Measurements from ENCODE around the gene ZNF688. TPM values are rescaled to one million over a fixed set of nuclear protein-coding genes. Genes with fewer than 3 reads are reported as not detected.

Gene ZNF688
- total RNA-seq, 1 experiment from 2014 or later, result 11.8 TPM

- Mint-ChIP-seq H3K27ac (ENCODE audit: unreplicated experiment) (peak overlapping the region; percentile 79), H3K4me3 (ENCODE audit: low read depth, unreplicated experiment) (peak overlapping the region; percentile 89), H3K27me3 (ENCODE audit: unreplicated experiment) (peaks cover 11% of the 10 kb centered on the region), H3K36me3 (ENCODE audit: insufficient read depth, unreplicated experiment) (peaks cover 34% of the 10 kb centered on the region), H3K4me1 (ENCODE audit: low read depth, unreplicated experiment) (peaks cover 30% of the 10 kb centered on the region), H3K9me3 (ENCODE audit: low read depth, unreplicated experiment) (no peaks in the 10 kb centered on the region)
- intact Hi-C loops (cut with micrococcal nuclease; ENCODE audit: unreplicated experiment), result no loop called here
- no peak for TF ChIP-seq CTCF (IDR thresholded peaks at IDR 0.05; ENCODE audit: unreplicated experiment)
- peak; percentile 65 for DNase-seq
- no TSS peak for BruUV-seq (replicated peaks)
- CTCF ChIA-PET, result interaction anchor here (1.0 to 2.1 kb wide), 4 partner anchors 9 to 153 kb away, joined by 3 to 12 read pairs (median 7); partner anchors contain the start of genes DCTPP1 and ZNF688
These were observed 9.5 kb downstream of the ZNF688 start for GRCh38 chr16:30562021-30562420.

GRCh38 chr16:30561089-30561816 is 10.3 kb downstream of the ZNF688 start:
- Mint-ChIP-seq H3K4me1 (ENCODE audit: low read depth, unreplicated experiment) (peaks cover 22% of the 10 kb centered on the region), H3K9me3 (ENCODE audit: low read depth, unreplicated experiment) (no peaks in the 10 kb centered on the region), H3K4me3 (ENCODE audit: low read depth, unreplicated experiment) (peak overlapping the region; percentile 89), H3K36me3 (ENCODE audit: insufficient read depth, unreplicated experiment) (peaks cover 40% of the 10 kb centered on the region), H3K27ac (ENCODE audit: unreplicated experiment) (peak overlapping the region; percentile 79), H3K27me3 (ENCODE audit: unreplicated experiment) (peaks cover 7% of the 10 kb centered on the region)
- CTCF ChIA-PET, result interaction anchor here (0.6 to 2.1 kb wide), 6 partner anchors 10 to 152 kb away, joined by 3 to 12 read pairs (median 3); partner anchors contain the start of genes DCTPP1 and ZNF688
- intact Hi-C loops (cut with micrococcal nuclease; ENCODE audit: unreplicated experiment), result no loop called here
- DNase-seq, result peak; percentile 59
- BruUV-seq (replicated peaks), result no TSS peak
- TF ChIP-seq CTCF (IDR thresholded peaks at IDR 0.05; ENCODE audit: unreplicated experiment), result no peak

GRCh38 chr16:30559690-30560089 is 11.8 kb downstream of the ZNF688 start:
- H3K9me3 Mint-ChIP-seq (ENCODE audit: low read depth, unreplicated experiment), result no peaks in the 10 kb centered on the region
- intact Hi-C loops (cut with micrococcal nuclease; ENCODE audit: unreplicated experiment), result no loop called here
- TF ChIP-seq CTCF (IDR thresholded peaks at IDR 0.05; ENCODE audit: unreplicated experiment), result no peak
- no TSS peak for BruUV-seq (replicated peaks)
- no peak for DNase-seq
- CTCF ChIA-PET, result interaction anchor here (1.9 kb wide), 1 partner anchor 18 kb away, joined by 7 read pairs; no protein-coding TSS in a partner anchor
- peak overlapping the region; percentile 90 for H3K4me3 Mint-ChIP-seq (ENCODE audit: low read depth, unreplicated experiment)
- H3K4me1 Mint-ChIP-seq (ENCODE audit: low read depth, unreplicated experiment), result peaks cover 20% of the 10 kb centered on the region
- no peak overlapping the region for H3K27ac Mint-ChIP-seq (ENCODE audit: unreplicated experiment)
- H3K27me3 Mint-ChIP-seq (ENCODE audit: unreplicated experiment), result no peaks in the 10 kb centered on the region
- peaks cover 54% of the 10 kb centered on the region for H3K36me3 Mint-ChIP-seq (ENCODE audit: insufficient read depth, unreplicated experiment)

- Mint-ChIP-seq H3K9me3 (ENCODE audit: low read depth, unreplicated experiment) (no peaks in the 10 kb centered on the region), H3K27ac (ENCODE audit: unreplicated experiment) (peak overlapping the region; percentile 79), H3K4me1 (ENCODE audit: low read depth, unreplicated experiment) (peaks cover 20% of the 10 kb centered on the region), H3K36me3 (ENCODE audit: insufficient read depth, unreplicated experiment) (peaks cover 60% of the 10 kb centered on the region), H3K27me3 (ENCODE audit: unreplicated experiment) (no peaks in the 10 kb centered on the region), H3K4me3 (ENCODE audit: low read depth, unreplicated experiment) (peak overlapping the region; percentile 90)
- no peak for DNase-seq
- BruUV-seq (replicated peaks), result no TSS peak
- CTCF ChIA-PET, result interaction anchor here (0.5 to 1.9 kb wide), 14 partner anchors 12 to 650 kb away, joined by 3 to 23 read pairs (median 4); partner anchors contain the start of genes DCTPP1, ZNF48, ZNF688 and ZNF689
- TF ChIP-seq CTCF (IDR thresholded peaks at IDR 0.05; ENCODE audit: unreplicated experiment), result no peak
- intact Hi-C loops (cut with micrococcal nuclease; ENCODE audit: unreplicated experiment), result loop anchor here (1.0 kb wide), 1 partner anchor 12 kb away; the partner anchor contains the start of gene ZNF688
These were observed 12.6 kb downstream of the ZNF688 start for GRCh38 chr16:30558789-30559377.

Data from Calu3 (cell line).